OCI-LY3 (cell line): ENCODE data around the gene PTPRN2.

Experiments
- H2AFZ ChIP-seq: fragments of 200-600, 300-600 bp; shearing (Covaris generic); 2 replicates; pipeline ENCODE4 v1.6.0; 2014; ENCODE audit warnings: antibody characterized with exemption, low read depth, low read length
- H3K27ac ChIP-seq: fragments of 200-600, 300-600 bp; sonication (generic); 2 replicates; pipeline ENCODE4 v1.5.1; 2014; ENCODE audit warnings: mild to moderate bottlenecking, low read length, moderate library complexity, mixed read lengths
- H3K27me3 ChIP-seq: fragments of 200-600, 300-600 bp; sonication (generic); 2 replicates; pipeline ENCODE4 v1.6.1; 2014; ENCODE audit warnings: low read depth, low read length, mixed read lengths
- H3K36me3 ChIP-seq: fragments of 200-600, 300-600 bp; sonication (generic); replicated peaks from 2 replicates; pipeline ENCODE3; 2014; ENCODE audit warnings: low read depth, low read length, mixed read lengths
- H3K4me1 ChIP-seq: fragments of 300-600, 200-600 bp; sonication (generic); 2 replicates; pipeline ENCODE4 v1.6.1; 2014; ENCODE audit warnings: low read length, mixed read lengths
- H3K4me2 ChIP-seq: fragments of 200-600, 300-600 bp; sonication (generic); 2 replicates; pipeline ENCODE4 v1.6.1; 2014; ENCODE audit warnings: low read length, mixed read lengths
- H3K4me3 ChIP-seq: fragments of 300-600, 200-600 bp; sonication (generic); 2 replicates; pipeline ENCODE4 v1.5.1; 2014; ENCODE audit warnings: antibody characterized with exemption, mild to moderate bottlenecking, low read length, moderate library complexity
- H3K79me2 ChIP-seq: fragments of 300-600, 200-600 bp; shearing (Covaris generic); 2 replicates; pipeline ENCODE4 v1.6.1; 2014; ENCODE audit warnings: mild to moderate bottlenecking, low read length, mixed read lengths
- H3K9ac ChIP-seq: fragments of 300-600, 200-600 bp; shearing (Covaris generic); 2 replicates; pipeline ENCODE4 v1.6.0; 2014; ENCODE audit warnings: mild to moderate bottlenecking, low read length, moderate library complexity
- H3K9me3 ChIP-seq: fragments of 200-600, 300-600 bp; shearing (Covaris generic); 2 replicates; pipeline ENCODE4 v1.6.1; 2014; ENCODE audit warnings: low read length, mixed read lengths; ENCODE audit not compliant: insufficient read depth
- H4K20me1 ChIP-seq: fragments of 200-600, 300-600 bp; sonication (generic); 2 replicates; pipeline ENCODE4 v1.6.1; 2016; ENCODE audit warnings: low read length, mixed read lengths; ENCODE audit not compliant: insufficient read depth
- EZH2phosphoT487 ChIP-seq: fragments of 200-600 bp; shearing (Covaris generic); IDR thresholded peaks from 2 replicates; pipeline ENCODE4 v1.6.1; 2018; ENCODE audit warnings: antibody characterized with exemption, mixed run types, low read depth
- TF ChIP-seq, protein P1 (sequence below): fragments of 200-600, 300-600 bp; sonication (generic); IDR thresholded peaks from 2 replicates; pipeline ENCODE4 v1.5.1; 2014; ENCODE audit warnings: antibody characterized with exemption, low read length, low read depth

The PTPRN2 gene

DNA sequence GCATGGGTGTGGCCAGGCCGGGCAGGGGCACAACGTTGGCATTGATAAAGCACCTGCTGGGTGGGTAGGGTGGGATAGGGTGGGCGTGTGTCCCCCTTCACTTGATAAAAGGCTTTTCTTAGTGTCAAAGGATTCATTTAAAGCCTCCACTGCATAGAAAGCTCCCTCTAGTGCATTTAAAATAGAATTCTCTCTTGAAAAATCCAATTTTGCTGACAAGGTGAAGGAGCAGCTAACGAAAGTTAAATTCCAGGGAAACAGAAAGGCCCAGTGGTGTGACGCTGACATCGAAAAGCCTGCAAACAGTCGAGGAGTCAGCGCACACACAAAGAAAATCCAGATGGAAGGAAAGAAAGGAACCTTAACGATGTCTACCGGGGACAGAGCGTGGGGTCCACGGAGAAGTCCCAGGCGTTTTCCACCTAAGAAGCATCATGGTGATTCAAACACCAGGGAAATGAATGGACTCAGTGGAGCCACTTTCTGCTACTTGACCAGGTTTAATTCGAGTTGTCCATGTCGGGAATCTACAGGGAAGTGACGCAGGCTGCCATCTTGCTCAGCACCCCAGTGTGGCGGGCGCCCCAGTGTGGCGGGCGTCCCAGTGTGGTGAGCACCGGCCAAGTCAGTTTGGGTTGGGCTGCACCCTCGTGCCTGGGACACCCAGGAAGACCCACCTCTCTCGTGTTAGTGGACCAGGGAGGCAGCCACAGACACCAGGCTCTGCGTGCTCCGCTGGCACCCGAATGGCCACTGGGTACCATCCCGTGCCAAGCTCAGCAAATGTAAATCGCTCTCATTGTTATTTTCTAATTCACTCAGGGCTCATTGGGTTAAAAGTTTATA, 1033.0 kb downstream of the PTPRN2 start:
- no peaks in the 10 kb centered on the region for H3K4me1 ChIP-seq
- H3K9ac ChIP-seq = no peak overlapping the region
- H4K20me1 ChIP-seq = no peaks in the 10 kb centered on the region
- no peaks in the 10 kb centered on the region for H3K36me3 ChIP-seq
- H2AFZ ChIP-seq = no peak overlapping the region
- no peak overlapping the region for H3K4me2 ChIP-seq
- no peak overlapping the region for H3K4me3 ChIP-seq
- no peak overlapping the region for H3K27ac ChIP-seq
- H3K9me3 ChIP-seq = no peaks in the 10 kb centered on the region
- no peaks in the 10 kb centered on the region for H3K27me3 ChIP-seq
- no peaks in the 10 kb centered on the region for H3K79me2 ChIP-seq
- TF ChIP-seq EZH2phosphoT487 = no peak
- TF ChIP-seq, protein P1, sequence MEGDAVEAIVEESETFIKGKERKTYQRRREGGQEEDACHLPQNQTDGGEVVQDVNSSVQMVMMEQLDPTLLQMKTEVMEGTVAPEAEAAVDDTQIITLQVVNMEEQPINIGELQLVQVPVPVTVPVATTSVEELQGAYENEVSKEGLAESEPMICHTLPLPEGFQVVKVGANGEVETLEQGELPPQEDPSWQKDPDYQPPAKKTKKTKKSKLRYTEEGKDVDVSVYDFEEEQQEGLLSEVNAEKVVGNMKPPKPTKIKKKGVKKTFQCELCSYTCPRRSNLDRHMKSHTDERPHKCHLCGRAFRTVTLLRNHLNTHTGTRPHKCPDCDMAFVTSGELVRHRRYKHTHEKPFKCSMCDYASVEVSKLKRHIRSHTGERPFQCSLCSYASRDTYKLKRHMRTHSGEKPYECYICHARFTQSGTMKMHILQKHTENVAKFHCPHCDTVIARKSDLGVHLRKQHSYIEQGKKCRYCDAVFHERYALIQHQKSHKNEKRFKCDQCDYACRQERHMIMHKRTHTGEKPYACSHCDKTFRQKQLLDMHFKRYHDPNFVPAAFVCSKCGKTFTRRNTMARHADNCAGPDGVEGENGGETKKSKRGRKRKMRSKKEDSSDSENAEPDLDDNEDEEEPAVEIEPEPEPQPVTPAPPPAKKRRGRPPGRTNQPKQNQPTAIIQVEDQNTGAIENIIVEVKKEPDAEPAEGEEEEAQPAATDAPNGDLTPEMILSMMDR = no peak

DNA sequence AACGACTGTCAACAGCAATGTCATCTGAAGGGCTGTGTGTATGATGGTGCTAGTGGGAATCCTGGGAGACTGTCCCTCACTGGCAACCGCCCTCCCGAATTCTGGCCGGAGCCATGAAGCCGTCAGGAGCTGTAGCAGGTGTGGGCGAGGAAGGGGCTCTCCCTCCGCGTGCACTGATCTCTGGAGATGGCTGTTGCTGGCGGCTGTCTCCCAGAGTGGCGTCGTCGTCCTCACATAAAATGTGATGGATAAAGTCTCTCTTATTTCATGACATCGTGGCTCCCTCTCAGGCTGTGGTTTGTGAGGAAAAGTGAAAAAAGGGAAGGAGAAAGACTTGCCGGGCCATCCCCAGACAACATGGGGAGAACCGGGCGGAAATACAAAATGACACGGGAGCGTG, 1034.4 kb downstream of the PTPRN2 start:
- no peaks in the 10 kb centered on the region for H3K27me3 ChIP-seq
- no peaks in the 10 kb centered on the region for H3K4me1 ChIP-seq
- no peak overlapping the region for H3K27ac ChIP-seq
- no peak overlapping the region for H2AFZ ChIP-seq
- no peak for TF ChIP-seq EZH2phosphoT487
- TF ChIP-seq, protein P1 = no peak
- no peaks in the 10 kb centered on the region for H4K20me1 ChIP-seq
- H3K9ac ChIP-seq = no peak overlapping the region
- H3K9me3 ChIP-seq = no peaks in the 10 kb centered on the region
- H3K36me3 ChIP-seq = no peaks in the 10 kb centered on the region
- H3K79me2 ChIP-seq = no peaks in the 10 kb centered on the region
- no peak overlapping the region for H3K4me2 ChIP-seq
- H3K4me3 ChIP-seq = no peak overlapping the region

DNA sequence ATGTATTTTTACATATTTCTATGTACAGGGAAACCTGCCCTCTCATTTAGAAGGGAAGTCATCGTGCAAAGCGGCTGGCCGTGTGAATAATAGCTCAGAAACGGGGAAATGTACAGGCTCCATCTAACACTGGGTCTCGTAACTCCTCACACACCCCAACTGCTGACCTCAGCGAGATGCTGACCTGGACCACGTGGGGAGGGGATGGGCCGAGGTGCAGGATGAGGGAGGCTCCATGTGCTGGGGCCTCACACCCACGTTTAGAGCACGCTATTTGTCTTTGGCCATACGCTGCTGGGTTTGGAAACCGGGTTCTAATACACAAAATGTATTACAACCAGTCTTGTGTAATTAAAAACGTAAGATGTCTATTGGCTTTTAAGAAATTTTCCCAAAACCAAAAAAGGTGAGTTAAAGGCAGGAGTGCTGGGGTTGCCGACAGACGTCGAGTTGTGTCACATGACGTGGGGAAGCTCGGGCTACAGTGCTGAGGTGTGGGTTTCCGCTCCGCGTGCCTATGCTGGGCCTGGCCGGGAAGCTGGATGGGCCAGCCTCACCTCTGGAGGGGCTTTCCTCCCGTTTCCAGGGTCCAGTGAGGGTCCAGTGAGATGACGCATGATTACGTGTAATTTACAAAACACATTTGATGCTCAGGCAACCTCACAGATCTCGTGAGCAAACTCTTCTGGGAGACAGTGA, 1035.2 kb downstream of the PTPRN2 start:
- H3K4me1 ChIP-seq = no peaks in the 10 kb centered on the region
- H3K9ac ChIP-seq = no peak overlapping the region
- no peak overlapping the region for H3K4me2 ChIP-seq
- no peaks in the 10 kb centered on the region for H3K36me3 ChIP-seq
- no peak for TF ChIP-seq EZH2phosphoT487
- TF ChIP-seq, protein P1 = no peak
- no peaks in the 10 kb centered on the region for H4K20me1 ChIP-seq
- H3K79me2 ChIP-seq = no peaks in the 10 kb centered on the region
- H3K4me3 ChIP-seq = no peak overlapping the region
- H2AFZ ChIP-seq = no peak overlapping the region
- H3K9me3 ChIP-seq = no peaks in the 10 kb centered on the region
- H3K27ac ChIP-seq = no peak overlapping the region
- no peaks in the 10 kb centered on the region for H3K27me3 ChIP-seq

DNA sequence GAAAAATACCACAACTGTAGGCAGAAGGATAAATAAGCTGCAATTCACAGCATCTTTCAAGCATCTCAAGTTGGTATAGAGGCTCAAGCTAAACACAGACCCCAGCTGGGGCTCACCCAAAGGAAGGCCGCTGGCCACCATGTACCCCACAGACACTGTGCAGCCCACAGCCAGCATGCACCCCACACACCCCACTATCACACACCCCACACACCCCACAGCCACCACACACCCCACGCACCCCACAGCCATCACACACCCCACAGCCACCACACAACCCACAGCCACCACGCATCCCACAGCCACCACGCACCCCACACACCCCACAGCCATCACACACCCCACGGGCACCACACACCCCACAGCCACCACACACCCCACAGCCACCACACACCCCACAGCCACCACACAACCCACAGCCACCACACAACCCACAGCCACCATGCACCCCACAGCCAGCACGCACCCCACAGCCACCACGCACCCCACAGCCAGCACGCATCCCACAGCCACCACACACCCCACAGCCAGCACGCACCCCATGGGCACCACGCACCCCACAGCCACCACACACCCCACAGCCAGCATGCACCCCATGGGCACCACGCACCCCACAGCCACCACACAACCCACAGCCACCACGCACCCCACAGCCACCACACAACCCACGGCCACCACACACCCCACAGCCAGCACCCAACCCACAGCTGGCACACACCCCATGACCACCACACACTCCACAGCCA, 1036.1 kb downstream of the PTPRN2 start:
- Histone ChIP-seq H3K79me2 (no peaks in the 10 kb centered on the region), H2AFZ (no peak overlapping the region), H3K27me3 (no peaks in the 10 kb centered on the region), H3K36me3 (no peaks in the 10 kb centered on the region), H3K9me3 (no peaks in the 10 kb centered on the region), H4K20me1 (no peaks in the 10 kb centered on the region), H3K27ac (no peak overlapping the region), H3K4me1 (no peaks in the 10 kb centered on the region), H3K9ac (no peak overlapping the region), H3K4me2 (no peak overlapping the region), H3K4me3 (no peak overlapping the region)
- TF ChIP-seq, protein P1 = no peak
- TF ChIP-seq EZH2phosphoT487 = no peak
